Natural killer cell (primary cell): Measurements from ENCODE around the gene TMEM109. TPM values are rescaled to one million over a fixed set of nuclear protein-coding genes. Genes with fewer than 3 reads are reported as not detected.

Experiments used
- ATAC-seq, 3 donors: fragments of 150-1000 bp in 2 of 3; fragments of 200-7000 bp in 1 of 3; cut with Tn5 transposase; 1 replicate in 1 of 3; 2 replicates in 2 of 3; pipeline ENCODE4 v1.10.0; 2021; ENCODE audit warnings: mild to moderate bottlenecking in 2 of 3, moderate library complexity in 2 of 3
- DNase-seq, 2 donors: peaks; one replicate each; pipeline versions ENCODE4 v3.0.0 to v3.0.0-alpha.2; 2013 to 2021; ENCODE audit warnings: mixed read lengths in 1 of 2
- H3K27ac ChIP-seq: one replicate; pipeline ENCODE4 v1.5.1; 2013; ENCODE audit warnings: mild to moderate bottlenecking, low read length
- H3K27me3 ChIP-seq: one replicate; pipeline ENCODE4 v1.6.1; 2013; ENCODE audit warnings: low read length; ENCODE audit not compliant: control insufficient read depth, insufficient read depth
- H3K36me3 ChIP-seq: one replicate; pipeline ENCODE4 v1.6.1; 2013; ENCODE audit warnings: low read length; ENCODE audit not compliant: control insufficient read depth, insufficient read depth
- H3K4me1 ChIP-seq: one replicate; pipeline ENCODE4 v1.6.1; 2013; ENCODE audit warnings: low read length; ENCODE audit not compliant: control insufficient read depth, insufficient read depth
- H3K4me3 ChIP-seq: one replicate; pipeline ENCODE4 v1.5.1; 2013; ENCODE audit warnings: low read length
- H3K9me3 ChIP-seq: one replicate; pipeline ENCODE4 v1.6.1; 2013; ENCODE audit warnings: low read length; ENCODE audit not compliant: control insufficient read depth, insufficient read depth
- H3K27ac Mint-ChIP-seq, 2 donors: one replicate each; pipeline ENCODE4 v1.8.0; 2022; ENCODE audit warnings: mild to moderate bottlenecking in 2 of 2, mixed read lengths in 2 of 2, moderate library complexity in 1 of 2
- H3K27me3 Mint-ChIP-seq, 2 donors: one replicate each; pipeline ENCODE4 v1.8.0; 2022; ENCODE audit warnings: low read depth in 2 of 2, mixed read lengths in 2 of 2
- H3K36me3 Mint-ChIP-seq: one replicate; pipeline ENCODE4 v1.8.0; 2022; ENCODE audit warnings: mixed read lengths
- H3K4me1 Mint-ChIP-seq, 2 donors: one replicate each; pipeline ENCODE4 v1.8.0; 2022; ENCODE audit warnings: mixed read lengths in 2 of 2
- H3K4me3 Mint-ChIP-seq: one replicate; pipeline ENCODE4 v1.8.0; 2022; ENCODE audit warnings: mild to moderate bottlenecking, moderate library complexity, mixed read lengths
- H3K9me3 Mint-ChIP-seq, 2 donors: one replicate each; pipeline ENCODE4 v1.8.0; 2022; ENCODE audit warnings: mixed read lengths in 2 of 2
- CTCF ChIP-seq: fragments of 200-600 bp; IDR thresholded peaks from one replicate; pipeline ENCODE4 v1.8.0; 2022; ENCODE audit warnings: antibody characterized with exemption
- WGBS: methylation state at CpG from one replicate; pipeline ENCODE4 v1.1.7; 2013; ENCODE audit warnings: missing lambda C conversion rate; ENCODE audit not compliant: insufficient coverage; 5-methylcytosine and 5-hydroxymethylcytosine counted together
- intact Hi-C: fragments of 100-400 bp; cut with micrococcal nuclease; formaldehyde crosslinking; loops from one replicate; pipeline ENCODE4 v1.14.2; 2022
- total RNA-seq, 4 donors: library from RNA; stranded (reverse); fragments of 120-200 nt in 1 of 4; gene quantifications; one replicate each; pipeline versions ENCODE4 v1.2.3 to v1.2.4, GENCODE V29; 2013 to 2022

Gene TMEM109
- total RNA-seq, 3 donors from 2014 or later (not counting 1 experiment from before 2014, with no cell fraction given), result 89.3 to 102 (median 96.8) TPM

GRCh38 chr11:60867871-60868681 is 45.9 kb upstream of the TMEM109 start:
- H3K4me3 Mint-ChIP-seq, result no peak overlapping the region
- H3K4me3 ChIP-seq, result no peak overlapping the region
- no peaks in the 10 kb centered on the region for H3K27me3 ChIP-seq
- no peak for DNase-seq
- H3K9me3 Mint-ChIP-seq, result no peaks in the 10 kb centered on the region
- no peaks in the 10 kb centered on the region for H3K9me3 ChIP-seq
- no peak overlapping the region for H3K27ac ChIP-seq
- no peak for TF ChIP-seq CTCF
- H3K4me1 Mint-ChIP-seq, result peaks cover 0 to 4% of the 10 kb centered on the region in 2 donors
- intact Hi-C loops, result no loop called here
- WGBS, result 62% methylated on average over 10 of the region's 10 CpGs
- no peak overlapping the region for H3K27ac Mint-ChIP-seq
- no peak for ATAC-seq
- no peaks in the 10 kb centered on the region for H3K36me3 Mint-ChIP-seq
- H3K27me3 Mint-ChIP-seq, result peaks cover 0 to 4% of the 10 kb centered on the region in 2 donors
- H3K4me1 ChIP-seq, result peaks cover 9% of the 10 kb centered on the region
- H3K36me3 ChIP-seq, result no peaks in the 10 kb centered on the region

- Histone ChIP-seq H3K27ac (no peak overlapping the region), H3K9me3 (no peaks in the 10 kb centered on the region), H3K27me3 (no peaks in the 10 kb centered on the region), H3K4me3 (no peak overlapping the region), H3K36me3 (no peaks in the 10 kb centered on the region), H3K4me1 (peaks cover 9% of the 10 kb centered on the region)
- peaks cover 0 to 4% of the 10 kb centered on the region in 2 donors for H3K27me3 Mint-ChIP-seq
- no peak overlapping the region for H3K4me3 Mint-ChIP-seq
- H3K27ac Mint-ChIP-seq, result no peak overlapping the region
- intact Hi-C loops, result no loop called here
- ATAC-seq, result no peak
- TF ChIP-seq CTCF, result no peak
- DNase-seq, result no peak
- peaks cover 0 to 4% of the 10 kb centered on the region in 2 donors for H3K4me1 Mint-ChIP-seq
- no peaks in the 10 kb centered on the region for H3K9me3 Mint-ChIP-seq
- WGBS, result 84% methylated on average over 8 of the region's 10 CpGs
- no peaks in the 10 kb centered on the region for H3K36me3 Mint-ChIP-seq
Measured at GRCh38 chr11:60868682-60869450, 45.1 kb upstream of the TMEM109 start.

- intact Hi-C loops, result no loop called here
- Histone ChIP-seq H3K27ac (no peak overlapping the region), H3K9me3 (no peaks in the 10 kb centered on the region), H3K4me3 (no peak overlapping the region), H3K27me3 (no peaks in the 10 kb centered on the region), H3K36me3 (no peaks in the 10 kb centered on the region), H3K4me1 (peaks cover 9% of the 10 kb centered on the region)
- Mint-ChIP-seq H3K9me3 (no peaks in the 10 kb centered on the region), H3K36me3 (no peaks in the 10 kb centered on the region), H3K27me3 (peaks cover 0 to 4% of the 10 kb centered on the region in 2 donors), H3K4me3 (no peak overlapping the region), H3K27ac (no peak overlapping the region), H3K4me1 (peaks cover 0 to 4% of the 10 kb centered on the region in 2 donors)
- no peak for ATAC-seq
- TF ChIP-seq CTCF, result no peak
- no peak for DNase-seq
- 93% methylated on average over 7 of the region's 7 CpGs for WGBS
Measured at GRCh38 chr11:60869451-60869825, 44.5 kb upstream of the TMEM109 start.
